Caki2 (cell line): ENCODE results near the gene METTL8. TPM values are rescaled to one million over a fixed set of nuclear protein-coding genes. Genes with fewer than 3 reads are reported as not detected.
A peak's percentile ranks its signal among the peaks of the same experiment; 100 is the strongest.

Source experiments
- DNase-seq: peaks from one replicate; pipeline ENCODE4 v3.0.0-alpha.2; 2015; ENCODE audit warnings: low read depth
- in situ Hi-C: cut with HindIII; loops from 2 replicates; pipeline ENCODE4 v1.10.0; 2016; ENCODE audit warnings: low sequenced_read_pairs, low pct_unique_long_range_greater_than_20kb, mixed read lengths
- total RNA-seq: library from RNA; depleted of rRNA; stranded (reverse); fragments of >200 nt; shearing (Covaris generic); gene quantifications from 2 replicates; pipeline ENCODE4 v1.2.3, GENCODE V29; 2014; ENCODE audit warnings: low replicate concordance; rRNA removed

The METTL8 gene
- total RNA-seq, 1 experiment from 2014 or later, result 28.5 TPM

DNA sequence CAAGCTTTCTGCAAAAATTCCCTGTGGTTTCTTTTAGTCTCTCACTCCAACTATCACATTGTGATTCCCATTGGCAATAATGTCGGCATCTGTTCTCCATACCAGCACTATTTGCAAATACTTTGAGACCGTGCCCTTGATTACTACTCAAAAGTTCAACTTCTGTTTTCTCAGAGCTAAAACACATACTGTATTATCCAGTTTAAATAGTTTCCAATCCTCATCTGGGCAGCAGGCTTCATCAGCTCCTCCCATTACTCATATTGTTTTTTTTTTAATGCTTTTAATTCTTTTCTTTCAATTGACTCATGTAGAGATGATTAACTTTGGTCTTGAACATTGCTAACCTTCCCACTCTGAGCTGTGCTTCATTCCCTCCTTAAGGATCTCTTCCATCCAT lies 135.8 kb downstream of the METTL8 start:
- in situ Hi-C loops, result no loop called here
- DNase-seq, result peak; percentile 60

DNA sequence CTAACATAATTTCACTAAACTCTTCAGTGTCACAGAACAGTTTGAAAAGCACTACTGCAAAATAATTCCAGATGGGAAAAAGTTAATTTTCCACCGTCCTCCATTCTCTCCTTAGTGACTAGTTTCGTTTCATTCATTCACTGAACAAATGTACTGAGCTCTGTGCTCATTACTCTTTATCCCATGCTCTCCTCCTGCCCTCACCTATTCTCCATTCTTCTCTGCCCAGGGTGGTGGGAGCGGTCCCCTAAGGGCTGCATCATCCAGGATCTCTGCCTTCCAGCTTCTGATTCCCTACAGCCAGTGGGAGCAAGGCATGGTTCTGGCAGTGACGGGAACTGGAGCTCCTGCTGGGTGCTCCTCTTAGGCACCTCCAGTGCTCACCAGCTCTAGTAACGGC lies 139.2 kb downstream of the METTL8 start:
- no peak for DNase-seq
- in situ Hi-C loops, result no loop called here

DNA sequence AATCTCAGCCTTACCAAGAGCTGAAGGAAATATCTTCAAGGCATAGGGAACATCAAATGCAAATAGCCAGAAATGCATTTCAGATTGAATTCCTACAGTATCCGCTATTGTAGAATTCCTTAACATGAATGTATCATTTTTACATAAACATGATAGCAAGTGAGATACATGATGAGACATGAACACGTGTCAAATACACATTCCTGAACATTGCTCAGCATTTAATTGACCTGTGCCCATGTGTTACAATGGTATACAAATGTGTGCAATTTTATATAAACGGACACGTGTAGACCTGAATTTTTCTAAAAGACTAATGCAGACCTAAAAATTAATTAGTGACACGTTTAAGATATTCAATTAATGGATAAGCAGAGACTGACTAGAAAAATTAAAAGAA lies 140.1 kb downstream of the METTL8 start:
- in situ Hi-C loops, result no loop called here
- no peak for DNase-seq

DNA sequence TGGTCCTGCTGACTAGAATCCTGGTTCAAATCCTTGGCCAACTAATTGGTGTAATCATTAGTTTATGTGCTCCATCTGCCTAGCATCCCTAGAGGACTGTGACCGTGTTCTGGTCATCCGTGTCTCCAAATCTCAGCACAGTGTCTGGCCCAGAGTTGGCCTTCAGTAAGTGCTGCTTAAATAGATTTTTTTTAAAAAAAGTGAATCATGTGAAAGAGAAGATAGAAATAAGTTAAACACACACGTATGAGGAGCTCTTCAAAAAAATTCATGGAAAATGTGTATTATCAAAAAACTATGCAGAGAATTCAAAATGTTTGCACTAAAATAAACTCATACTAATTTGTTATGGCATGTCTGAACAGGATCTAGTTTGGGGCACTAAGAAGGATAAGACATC lies 143.8 kb downstream of the METTL8 start:
- DNase-seq, result no peak
- in situ Hi-C loops, result no loop called here

DNA sequence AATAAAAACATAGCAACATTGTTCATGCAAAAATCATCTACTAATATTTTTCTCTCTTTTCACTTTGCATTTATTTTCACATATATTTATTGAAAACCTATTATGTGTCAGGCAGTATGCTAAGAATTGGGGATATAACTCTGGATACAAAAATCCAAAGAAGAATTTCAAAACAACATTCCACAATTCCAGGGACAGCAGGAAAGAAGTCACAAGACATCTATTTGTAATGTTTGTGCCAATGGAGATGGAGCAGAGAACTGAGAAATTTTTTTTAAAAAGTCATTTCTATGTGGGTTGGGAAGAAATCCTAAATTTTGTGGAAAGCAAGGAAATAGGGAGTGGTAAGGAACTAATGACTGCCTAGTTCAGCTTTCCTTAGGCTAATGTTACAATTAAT lies 144.5 kb downstream of the METTL8 start:
- in situ Hi-C loops, result no loop called here
- no peak for DNase-seq

DNA sequence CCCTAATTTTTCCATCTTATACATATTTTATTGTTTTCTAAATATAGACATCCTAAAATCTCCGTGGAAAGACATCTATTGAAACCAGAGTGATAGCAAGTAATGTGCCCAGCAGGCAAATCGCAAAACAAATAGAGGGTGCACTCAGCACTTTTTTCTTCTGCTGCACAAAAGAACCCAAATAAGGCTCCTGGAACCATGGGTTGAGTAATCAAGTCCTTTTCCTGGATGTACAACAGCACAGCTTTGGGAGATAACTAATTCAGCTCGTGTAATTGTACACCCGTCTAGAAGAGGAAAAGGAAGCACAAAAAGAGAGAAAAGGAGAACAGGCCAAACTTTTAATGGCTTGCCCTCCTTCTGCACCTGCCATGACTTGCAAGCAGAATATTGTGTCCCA lies 146.2 kb downstream of the METTL8 start:
- DNase-seq, result no peak
- in situ Hi-C loops, result no loop called here

DNA sequence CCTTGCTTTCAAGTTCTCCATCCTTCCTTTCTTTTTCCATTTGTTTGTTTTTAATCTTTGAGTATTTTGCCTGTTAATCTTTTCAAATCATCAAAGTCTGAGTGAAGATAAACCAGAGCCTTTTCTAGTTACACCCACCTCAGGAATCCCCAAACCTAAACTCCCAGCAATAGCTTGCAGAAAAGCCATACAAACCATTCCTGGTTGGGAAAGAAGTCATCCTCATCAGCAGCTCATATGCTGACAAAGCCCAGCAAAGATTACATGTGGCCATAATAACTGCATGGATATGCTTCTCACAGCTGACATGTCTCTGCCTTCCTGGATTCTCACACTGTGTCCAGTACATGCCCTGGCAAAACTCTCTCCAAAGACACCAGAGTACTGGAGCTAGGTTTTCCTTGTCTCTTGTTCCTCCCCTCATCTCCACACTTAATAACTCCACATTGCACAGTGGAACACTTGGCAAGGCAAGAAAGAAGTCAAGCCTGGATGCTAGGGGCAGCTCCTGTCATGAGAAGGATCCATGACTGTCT lies 146.7 kb downstream of the METTL8 start:
- in situ Hi-C loops, result no loop called here

DNA sequence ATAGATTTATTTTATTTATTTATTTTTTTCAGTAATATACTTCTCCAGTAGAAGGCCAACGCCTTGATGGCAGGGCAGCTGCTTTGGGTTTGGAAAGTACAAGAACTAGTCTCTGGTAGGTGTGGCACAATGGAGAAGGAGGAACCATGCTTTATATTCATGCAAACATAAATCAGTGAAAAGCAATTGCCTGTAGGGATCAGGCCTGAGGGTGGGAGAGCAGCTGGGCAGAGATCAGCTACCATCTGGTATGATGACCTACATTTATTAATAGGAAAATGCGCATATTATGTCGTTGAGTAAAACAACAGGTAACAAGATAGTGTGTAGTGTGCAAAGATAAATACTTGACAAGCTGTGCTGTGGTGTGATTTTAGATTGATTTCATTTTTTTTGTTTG lies 152.7 kb downstream of the METTL8 start:
- no peak for DNase-seq
- in situ Hi-C loops, result no loop called here

More for the DNA sequence above, 146.7 kb downstream of the METTL8 start:
- DNase-seq, result no peak

DNA sequence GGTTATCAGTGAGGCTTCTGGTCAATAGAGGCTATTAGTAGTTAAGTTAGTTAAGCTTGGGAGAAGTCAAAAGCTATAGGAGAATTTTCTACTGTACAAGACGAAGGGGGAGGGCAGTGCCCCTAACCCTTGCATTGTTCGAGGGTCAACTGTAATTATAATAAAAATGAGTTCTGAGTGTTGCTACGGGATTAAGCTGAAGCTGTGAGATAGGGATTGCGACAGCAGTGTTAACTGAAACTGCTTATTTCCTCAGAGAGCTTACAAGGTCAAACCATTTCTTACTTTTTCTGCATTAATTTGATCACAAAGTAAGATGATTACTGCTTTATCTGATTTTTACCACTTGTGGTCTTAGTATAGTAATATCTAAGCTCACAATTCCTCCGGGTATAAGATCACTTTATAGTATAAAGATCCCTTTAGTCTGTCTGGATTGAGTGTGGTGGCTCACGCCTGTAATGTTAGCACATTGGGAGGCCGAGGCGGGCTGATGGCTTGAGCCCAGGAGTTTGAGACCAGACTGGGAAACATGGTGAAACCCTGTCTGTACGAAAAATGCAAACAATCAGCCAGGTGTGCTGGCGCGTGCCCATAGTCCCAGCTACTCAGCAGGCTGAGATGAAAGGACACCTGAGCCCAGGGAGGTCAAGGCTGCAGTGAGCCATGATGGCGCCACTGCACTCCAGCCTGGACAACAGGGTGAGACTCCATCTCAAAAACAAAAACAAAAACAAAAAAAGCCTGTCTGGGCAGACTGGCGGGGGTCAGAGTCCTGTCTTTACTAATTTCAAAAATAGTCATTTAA lies 153.6 kb downstream of the METTL8 start:
- in situ Hi-C loops, result no loop called here
- DNase-seq, result no peak

DNA sequence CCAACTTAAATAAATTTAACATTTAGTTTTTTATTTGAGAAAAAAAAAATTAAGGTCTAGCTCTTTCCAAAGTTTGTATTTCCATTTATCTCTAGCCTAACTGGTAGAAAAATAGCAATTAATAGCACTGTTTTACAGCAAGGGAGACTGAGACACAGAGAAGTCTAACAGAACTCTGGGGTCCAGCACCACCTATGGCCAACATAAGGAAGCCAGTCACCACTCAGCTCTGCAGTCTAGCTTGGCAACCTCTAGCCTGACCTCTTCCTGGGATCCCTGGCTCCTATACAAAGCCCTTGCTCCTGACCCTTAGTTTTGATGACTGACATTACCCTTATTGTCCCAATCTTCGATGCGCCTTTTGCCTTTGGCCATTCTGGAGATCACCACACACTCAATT lies 159.0 kb downstream of the METTL8 start:
- DNase-seq, result no peak
- in situ Hi-C loops, result no loop called here

DNA sequence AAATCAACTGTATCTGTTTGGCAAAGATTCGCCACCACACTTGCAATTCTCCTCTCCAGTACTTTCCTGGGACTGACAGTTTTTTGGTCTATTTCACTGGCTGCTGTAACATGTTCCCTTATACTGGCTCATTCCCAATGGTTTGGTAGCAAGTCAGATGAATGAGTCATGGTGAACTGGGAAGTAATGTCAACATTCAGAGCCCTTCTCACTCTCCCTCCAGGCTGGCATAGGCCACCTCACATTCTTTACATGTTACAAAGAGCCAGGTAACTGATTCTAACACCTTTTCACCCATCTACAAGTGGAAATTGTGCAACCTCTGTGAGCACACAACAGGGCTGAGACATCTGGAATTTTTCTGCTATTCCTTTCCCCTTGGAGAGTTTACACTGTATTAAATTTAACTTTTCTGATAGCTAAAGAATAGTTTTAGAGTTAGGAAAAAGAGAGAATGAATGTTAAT lies 161.8 kb downstream of the METTL8 start:
- peak; percentile 85 for DNase-seq
- in situ Hi-C loops, result no loop called here

DNA sequence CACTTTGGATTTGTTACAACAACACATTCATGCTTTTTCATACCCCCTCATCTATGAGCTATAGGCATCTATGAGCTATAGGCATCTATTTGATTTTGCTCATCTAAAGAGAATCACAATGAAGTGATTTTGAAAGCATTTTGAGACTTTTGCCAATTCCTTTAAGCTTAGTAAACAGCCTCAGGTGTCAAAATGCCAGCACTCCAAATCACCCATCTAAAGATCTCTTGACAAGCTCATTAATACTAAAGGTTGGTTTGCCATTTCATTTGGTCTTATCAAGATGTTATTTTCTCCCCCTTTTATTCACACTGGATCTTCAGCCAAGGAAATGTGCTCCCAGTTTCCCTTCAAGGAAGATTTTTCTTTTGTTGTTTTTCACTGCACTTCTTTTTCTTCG lies 162.4 kb downstream of the METTL8 start:
- DNase-seq, result no peak
- in situ Hi-C loops, result no loop called here

DNA sequence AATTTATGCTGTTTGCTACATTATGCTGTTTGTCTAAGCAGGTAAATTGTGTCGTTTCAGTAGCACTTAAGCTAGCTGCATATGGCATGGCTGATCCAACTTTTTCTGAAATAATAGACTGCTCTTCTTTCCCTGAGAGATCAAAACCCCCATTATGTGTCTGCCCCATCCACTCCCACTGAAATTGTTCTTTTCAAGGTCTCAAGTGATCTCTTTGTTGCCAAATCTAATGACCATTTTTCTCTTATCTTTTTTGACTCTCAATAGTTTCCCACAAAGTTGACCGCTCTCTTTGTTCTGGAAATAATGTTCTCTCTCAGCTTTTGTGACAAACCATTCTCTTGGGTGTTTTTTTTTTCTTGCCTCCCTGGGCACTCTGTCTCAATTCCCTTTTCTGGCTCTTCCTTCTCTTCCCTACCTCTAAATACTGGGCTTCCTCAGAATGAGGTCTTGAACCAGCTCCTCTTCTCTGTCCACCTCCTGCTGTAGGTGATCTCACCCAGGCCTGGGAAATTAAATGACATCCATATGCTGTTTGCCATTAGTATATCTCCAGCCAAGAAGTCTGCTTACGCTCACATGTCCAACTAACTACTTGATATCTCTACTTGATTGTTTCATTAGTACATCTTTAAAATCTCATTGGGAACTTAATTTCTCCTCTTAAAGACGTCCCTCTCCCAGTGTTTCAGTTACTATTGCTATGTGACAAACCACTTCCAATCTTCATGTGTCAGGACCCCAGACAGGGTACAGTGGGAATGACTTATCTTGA lies 165.7 kb downstream of the METTL8 start:
- in situ Hi-C loops, result no loop called here
- DNase-seq, result no peak

Other genes with a start within 250 kb of the METTL8 start
- gene DCAF17, start 236 bp upstream of the METTL8 start, total RNA-seq, result 5.9 and 15.8 TPM in 2 replicates
- not detected in 2 replicates for gene CYBRD1, start 88.5 kb upstream of the METTL8 start, total RNA-seq